ENCODE measurements around the gene LY6G5C.

Gene LY6G5C

GRCh38 chr6:31680226-31681134 is at the start of gene LY6G5C:
LY6G5C (minus strand) TSS chr6:31681067; CDS start chr6:31680373, 694 bp downstream.
- DNase-seq (ENCODE audit: low read depth): peak; percentile 26

- peak; percentile 40 for DNase-seq (ENCODE audit: low read depth)
Observed at GRCh38 chr6:31729979-31730630, 49.2 kb upstream of the LY6G5C start.

GRCh38 chr6:31729515-31729978 is 48.7 kb upstream of the LY6G5C start:
- peak; percentile 61 for DNase-seq (ENCODE audit: low read depth)

GRCh38 chr6:31728767-31729514 is 48.1 kb upstream of the LY6G5C start, which contains the start of gene DDAH2:
DDAH2 (minus strand) TSS chr6:31729299; CDS start chr6:31729161, 138 bp downstream.
- DNase-seq (ENCODE audit: low read depth): no peak

- DNase-seq (ENCODE audit: low read depth): no peak
Observed at GRCh38 chr6:31727717-31728671, 47.1 kb upstream of the LY6G5C start.

GRCh38 chr6:31727034-31727716 is 46.3 kb upstream of the LY6G5C start:
- DNase-seq (ENCODE audit: low read depth): no peak

GRCh38 chr6:31725502-31726350 is 44.9 kb upstream of the LY6G5C start:
- DNase-seq (ENCODE audit: low read depth): no peak

- no peak for DNase-seq (ENCODE audit: low read depth)
Observed at GRCh38 chr6:31723980-31724691, 43.3 kb upstream of the LY6G5C start.

GRCh38 chr6:31723245-31723979 is 42.5 kb upstream of the LY6G5C start, which contains the start of gene MPIG6B:
MPIG6B (plus strand) TSS chr6:31723373; CDS start chr6:31723384, 11 bp downstream.
- DNase-seq (ENCODE audit: low read depth): no peak

GRCh38 chr6:31722173-31722572 is 41.3 kb upstream of the LY6G5C start:
- DNase-seq (ENCODE audit: low read depth): no peak

- DNase-seq (ENCODE audit: low read depth): no peak
Observed at GRCh38 chr6:31721351-31722020, 40.6 kb upstream of the LY6G5C start, which contains the start of gene LY6G6C. LY6G6C (minus strand) TSS chr6:31721746; CDS start chr6:31721679, 67 bp downstream.

GRCh38 chr6:31720196-31720770 is 39.4 kb upstream of the LY6G5C start:
- DNase-seq (ENCODE audit: low read depth): no peak

GRCh38 chr6:31719001-31719400 is 38.1 kb upstream of the LY6G5C start:
- DNase-seq (ENCODE audit: low read depth): no peak

- DNase-seq (ENCODE audit: low read depth): no peak
Observed at GRCh38 chr6:31718265-31718664, 37.4 kb upstream of the LY6G5C start.

GRCh38 chr6:31717499-31718222 is 36.8 kb upstream of the LY6G5C start:
- DNase-seq (ENCODE audit: low read depth): no peak
